GM19043 (cell line): Measurements from ENCODE around the gene DDX51.

Source experiments
- ATAC-seq: cut with Tn5 transposase; IDR thresholded peaks from one replicate; pipeline ENCODE4 v1.9.1; 2021; ENCODE audit warnings: low read depth; ENCODE audit not compliant: unreplicated experiment

DDX51 gene, protein sequence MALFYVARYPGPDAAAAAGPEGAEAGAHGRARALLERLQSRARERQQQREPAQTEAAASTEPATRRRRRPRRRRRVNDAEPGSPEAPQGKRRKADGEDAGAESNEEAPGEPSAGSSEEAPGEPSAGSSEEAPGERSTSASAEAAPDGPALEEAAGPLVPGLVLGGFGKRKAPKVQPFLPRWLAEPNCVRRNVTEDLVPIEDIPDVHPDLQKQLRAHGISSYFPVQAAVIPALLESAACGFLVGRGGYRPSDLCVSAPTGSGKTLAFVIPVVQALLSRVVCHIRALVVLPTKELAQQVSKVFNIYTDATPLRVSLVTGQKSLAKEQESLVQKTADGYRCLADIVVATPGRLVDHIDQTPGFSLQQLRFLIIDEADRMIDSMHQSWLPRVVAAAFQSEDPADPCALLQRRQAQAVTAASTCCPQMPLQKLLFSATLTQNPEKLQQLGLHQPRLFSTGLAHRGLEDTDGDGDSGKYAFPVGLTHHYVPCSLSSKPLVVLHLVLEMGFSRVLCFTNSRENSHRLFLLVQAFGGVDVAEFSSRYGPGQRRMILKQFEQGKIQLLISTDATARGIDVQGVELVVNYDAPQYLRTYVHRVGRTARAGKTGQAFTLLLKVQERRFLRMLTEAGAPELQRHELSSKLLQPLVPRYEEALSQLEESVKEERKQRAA

DNA sequence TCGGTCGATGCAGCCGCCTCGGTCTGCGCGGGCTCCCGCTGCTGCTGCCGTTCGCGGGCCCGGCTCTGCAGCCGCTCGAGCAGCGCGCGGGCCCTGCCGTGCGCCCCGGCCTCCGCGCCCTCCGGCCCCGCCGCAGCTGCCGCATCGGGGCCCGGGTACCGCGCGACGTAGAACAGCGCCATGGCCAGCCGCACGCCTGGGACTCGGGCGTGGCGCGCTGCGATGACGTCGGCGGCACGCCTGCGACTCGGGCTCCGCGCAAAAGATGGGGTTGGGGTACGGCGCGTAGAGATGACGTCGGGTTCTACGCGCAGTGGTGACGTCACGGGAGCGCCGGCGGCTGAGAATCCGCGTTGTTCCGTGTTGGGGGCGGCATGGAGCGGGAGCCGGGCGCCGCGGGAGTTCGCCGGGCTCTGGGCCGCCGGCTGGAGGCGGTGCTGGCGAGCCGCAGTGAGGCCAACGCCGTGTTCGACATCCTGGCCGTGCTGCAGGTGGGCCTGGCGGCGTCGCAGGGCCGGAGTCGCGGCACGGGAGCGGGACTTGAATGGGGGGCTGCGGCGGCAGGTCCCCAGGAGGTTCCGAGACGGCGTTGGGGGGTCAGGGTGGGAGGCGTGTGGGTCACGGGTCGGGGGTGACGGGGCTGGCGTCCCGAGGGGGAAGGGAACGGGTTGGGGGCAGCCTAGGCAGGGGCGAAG is at the start of gene DDX51, which contains the start of gene NOC4L:
TSS of gene DDX51 (minus strand) at position 205 of the 695 bp plus-strand sequence. CDS start at position 182, 23 bp downstream.
TSS of gene NOC4L (plus strand) at position 343 of the 695 bp plus-strand sequence. CDS start at position 375, 32 bp downstream.
- peak; percentile 87 for ATAC-seq

GRCh38 chr12:132191715-132192553 is 47.8 kb upstream of the DDX51 start:
- no peak for ATAC-seq

DNA sequence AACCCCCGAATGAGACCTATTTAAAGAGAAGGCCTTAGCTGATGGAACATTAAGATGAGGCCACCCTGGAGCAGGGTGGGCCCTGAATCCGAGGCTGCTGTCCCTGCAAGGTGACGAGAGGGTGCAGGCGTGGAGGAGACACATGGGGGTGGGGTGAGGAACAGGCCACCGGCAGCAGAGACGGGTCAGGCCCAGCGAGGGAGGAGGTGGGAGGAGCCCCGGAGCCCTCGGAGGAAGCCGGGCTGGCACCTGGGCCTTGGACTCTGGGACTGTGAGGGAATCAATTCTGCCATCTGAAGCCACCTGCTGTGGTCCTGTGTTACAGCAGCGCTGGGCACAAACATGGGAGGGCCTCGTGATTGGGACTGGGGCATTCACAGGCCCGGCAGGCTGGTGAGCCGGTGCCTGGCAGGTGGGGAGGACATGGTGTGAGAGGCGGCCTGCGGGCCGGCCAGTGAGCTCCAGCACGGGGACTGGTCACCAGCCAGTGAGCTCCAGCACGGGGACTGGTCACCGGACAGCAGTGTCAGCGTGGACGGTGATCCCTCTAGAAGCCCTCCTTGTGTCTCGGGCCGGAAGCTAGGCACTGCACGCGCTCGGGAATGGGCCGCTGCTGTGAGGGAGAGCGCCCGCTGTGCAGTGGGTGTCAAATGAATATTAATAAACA is 46.8 kb upstream of the DDX51 start:
- no peak for ATAC-seq

- ATAC-seq = peak; percentile 19
These were observed 46.1 kb upstream of the DDX51 start for GRCh38 chr12:132190012-132190755.

DNA sequence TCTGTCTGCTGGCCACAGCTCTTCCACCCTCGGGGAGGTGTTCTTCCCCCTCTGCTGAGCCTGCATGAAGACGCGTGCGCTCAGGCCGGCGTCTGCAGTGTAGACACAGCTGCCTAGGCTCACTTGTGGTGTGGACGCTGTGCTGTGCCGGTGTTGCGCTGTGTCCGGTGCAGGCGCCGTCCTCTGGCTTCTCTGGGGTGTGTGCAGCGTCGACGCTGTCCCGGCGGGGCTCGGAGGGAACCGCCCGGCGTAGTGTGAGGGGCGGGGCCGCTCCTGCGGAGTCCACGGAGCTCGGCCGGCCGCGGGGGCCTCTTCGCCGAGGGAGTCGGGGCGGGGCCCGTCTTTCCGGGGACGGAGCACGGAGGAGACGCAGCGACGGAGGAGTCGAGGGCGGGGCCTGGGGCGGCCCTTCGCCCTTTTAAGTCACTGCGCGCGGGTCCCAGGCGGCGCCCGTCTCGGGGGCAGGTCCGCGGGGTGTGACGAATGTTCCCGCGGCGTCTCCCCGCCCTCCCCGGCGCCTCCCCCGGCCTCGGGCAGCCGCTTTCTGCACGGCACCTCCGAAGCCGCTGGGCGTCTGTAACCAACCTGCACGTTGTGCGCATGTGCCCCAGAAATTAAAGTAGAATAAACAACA is 45.4 kb upstream of the DDX51 start:
- peak; percentile 93 for ATAC-seq

DNA sequence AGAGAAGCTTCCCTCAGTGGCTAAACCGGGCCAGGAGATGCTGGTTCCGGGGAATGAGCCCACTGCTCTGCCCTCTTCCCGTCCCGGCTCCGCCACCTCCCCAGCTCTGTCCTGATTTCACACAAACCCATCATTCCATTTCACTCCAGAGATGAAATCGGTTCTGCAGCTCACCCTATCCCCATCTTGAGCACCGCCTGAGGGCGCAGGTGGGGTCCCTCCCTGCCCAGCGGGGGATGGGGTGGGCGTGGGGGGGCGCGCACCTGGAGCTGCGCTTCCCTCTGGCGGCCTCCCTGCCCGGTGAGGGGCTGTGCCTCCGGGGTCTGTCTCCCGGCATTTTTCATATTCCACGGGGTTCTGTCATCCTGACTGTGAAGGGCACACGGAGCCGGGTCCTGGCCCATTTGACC is 44.8 kb upstream of the DDX51 start:
- ATAC-seq = no peak

DNA sequence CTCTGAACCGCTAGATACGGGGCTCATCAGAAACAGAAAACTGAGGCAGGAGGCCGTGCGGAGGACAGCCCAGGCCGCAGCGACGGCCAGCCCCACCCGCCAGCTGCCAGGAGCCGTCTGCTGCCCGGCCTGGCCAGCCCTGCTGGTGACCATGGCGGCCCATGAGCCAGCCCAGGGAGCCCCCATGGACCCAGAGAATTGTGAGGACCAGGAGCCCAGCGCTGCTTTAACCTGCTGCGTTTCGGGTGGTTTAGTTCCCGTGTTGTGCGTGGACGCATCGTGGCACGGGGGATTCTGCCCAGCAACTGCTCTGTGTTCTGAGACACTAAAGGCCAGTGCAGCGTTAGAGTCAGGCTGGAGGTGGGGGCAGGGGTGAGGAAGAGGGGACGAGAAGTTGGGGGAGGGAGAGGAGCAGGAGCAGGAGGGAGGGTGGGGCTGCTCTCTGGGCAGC is 44.4 kb upstream of the DDX51 start:
- no peak for ATAC-seq

DNA sequence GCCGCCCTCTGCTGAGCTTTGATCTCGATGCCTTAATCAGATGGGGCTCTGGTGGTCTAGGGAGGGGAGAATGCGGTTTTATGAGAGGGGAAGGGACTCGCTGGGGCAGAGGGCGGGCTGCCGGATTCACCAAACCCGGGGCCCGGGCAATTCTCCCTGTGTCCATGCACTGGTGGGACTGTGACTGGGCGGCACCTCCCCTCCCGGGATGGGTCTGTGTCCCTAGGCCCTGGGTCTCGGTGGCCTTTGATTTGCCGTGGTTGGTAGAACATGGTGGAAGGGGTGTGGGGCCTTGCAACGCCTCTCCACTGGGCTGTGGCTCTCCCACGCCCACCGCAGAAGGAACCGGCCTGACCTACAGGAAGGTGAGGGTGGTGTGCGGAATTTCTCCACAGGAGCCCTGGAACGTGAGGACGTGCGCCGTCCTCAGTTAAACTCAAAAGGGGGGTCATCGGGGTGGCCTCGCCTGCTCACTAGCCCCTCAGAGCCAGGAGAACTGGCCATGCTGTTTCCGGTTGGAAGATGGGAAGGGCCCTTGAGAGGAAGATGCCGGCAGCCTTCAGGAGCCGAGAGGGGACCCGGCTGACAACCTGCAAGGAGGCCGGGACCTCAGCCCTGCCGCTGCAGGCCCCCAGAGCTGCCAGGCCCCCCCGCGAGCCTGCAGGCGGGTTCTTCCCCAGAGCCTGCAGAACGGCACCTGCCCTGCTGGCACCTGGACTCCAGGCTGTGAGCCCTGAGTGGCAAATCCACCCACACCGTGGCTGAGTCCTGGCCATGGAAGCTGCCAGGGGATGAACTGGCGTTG is 43.7 kb upstream of the DDX51 start:
- ATAC-seq = no peak

DNA sequence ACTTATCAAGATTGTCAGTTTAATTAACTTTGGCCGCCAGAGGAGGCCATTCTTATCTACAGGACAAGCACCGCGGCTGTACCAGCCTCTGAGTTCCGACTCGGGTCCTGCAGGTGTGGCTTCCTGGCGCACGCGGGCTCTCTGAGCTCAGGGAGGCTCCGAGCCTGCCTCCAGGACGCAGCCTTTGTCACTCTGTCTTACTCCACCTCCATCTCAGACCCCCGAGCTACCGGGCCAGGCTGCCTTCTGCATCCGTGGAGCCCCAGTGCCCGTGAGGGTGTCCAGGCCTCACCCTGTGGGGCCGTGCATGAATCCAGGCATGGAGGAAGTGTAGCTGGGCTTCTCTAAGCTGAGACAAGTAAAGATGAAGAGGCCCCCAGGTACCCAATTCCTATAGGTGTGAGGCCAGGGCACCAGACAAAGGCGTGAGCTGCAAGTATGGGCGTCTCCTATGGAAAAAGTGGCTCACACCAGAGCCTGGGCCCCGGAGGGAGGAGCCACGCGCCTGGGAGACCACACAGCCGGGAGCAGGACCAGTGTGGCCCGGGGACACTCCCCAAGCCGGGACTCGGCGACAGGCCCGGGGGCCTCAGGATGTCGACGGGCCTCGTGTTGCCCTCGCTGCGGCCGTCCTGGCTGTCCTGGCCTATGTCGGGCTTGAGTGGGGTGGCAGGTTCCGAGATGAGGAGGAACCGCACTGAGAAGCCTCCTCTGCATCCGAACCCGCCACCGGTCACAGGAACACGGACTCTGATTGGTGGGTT is 42.9 kb upstream of the DDX51 start:
- no peak for ATAC-seq

DNA sequence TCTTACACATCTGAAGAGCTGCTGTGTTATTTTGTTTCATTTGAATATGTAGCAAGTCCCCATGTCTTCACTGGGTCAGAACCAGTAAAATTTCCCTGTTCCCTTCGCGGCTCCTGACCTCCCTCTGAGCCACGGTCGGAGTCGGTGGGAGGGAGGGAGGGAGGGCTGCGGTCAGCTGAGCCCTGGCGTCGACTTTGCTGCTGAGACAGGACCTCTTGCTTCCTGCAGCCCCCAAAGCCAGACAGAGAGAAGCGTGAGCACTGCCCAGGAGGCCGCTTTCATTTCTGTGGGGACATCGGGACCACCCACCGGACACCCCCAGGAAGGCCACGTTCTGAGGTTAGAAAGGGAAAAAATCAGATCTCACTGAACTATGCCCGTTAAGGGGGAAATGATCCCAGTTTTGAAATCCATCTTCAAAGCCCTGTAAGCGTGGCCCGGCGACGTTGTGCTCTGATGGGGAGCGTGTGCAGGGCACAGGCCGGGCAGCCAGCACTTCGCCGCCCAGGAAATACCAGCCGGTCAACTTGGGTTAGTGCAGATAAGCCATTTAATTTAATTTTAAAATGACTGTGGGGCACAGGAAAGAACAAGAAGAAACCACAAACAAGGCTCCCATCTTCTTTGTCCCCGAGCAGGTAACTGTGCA is 42.2 kb upstream of the DDX51 start:
- no peak for ATAC-seq

DNA sequence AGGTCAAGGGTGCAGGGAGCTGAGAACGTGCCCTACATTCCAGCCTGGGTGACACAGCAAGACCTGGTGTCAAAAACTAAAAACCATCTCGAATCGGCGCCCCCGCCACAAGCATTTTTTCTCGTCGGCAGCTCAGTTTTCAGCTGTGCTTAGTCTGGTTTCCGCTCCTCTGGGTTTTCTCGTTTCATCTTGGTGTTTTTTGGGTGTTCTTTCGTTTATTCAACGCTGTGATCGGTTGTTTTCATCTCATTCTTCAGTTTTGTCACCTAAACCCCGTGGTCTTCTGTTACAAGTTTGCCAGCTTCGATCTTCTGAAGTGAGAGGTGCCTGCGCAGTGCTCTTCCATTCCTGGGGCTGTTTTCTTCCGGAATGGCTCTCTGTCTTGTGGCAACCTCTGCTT is 41.6 kb upstream of the DDX51 start:
- ATAC-seq = no peak

- ATAC-seq = no peak
These were observed 38.7 kb upstream of the DDX51 start for GRCh38 chr12:132182711-132183365.

DNA sequence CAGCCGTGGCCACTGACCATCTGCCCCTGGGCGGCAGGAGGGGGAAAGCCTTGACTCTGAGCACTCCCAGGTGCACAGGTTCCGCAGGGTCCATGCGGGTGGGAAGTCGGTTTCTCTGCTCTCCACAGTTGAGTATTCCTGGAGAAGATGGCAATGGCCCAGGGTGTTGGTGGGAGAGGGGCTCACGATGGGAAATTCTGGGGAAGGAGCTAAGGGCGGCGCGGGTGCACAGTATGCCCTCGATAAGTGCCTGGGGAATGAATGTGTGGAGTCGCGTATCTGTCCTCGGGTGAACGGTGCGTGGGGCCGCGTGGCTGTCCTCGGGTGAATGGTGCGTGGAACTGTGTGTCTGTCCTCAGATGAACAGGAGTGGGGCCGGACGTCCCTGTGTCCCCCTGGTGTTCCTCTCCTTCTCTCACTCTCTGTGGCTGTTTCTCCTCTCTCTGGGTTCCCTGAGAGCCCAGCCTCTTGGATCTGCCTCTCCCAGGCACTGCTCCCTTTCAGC is 38.1 kb upstream of the DDX51 start:
- ATAC-seq = no peak

DNA sequence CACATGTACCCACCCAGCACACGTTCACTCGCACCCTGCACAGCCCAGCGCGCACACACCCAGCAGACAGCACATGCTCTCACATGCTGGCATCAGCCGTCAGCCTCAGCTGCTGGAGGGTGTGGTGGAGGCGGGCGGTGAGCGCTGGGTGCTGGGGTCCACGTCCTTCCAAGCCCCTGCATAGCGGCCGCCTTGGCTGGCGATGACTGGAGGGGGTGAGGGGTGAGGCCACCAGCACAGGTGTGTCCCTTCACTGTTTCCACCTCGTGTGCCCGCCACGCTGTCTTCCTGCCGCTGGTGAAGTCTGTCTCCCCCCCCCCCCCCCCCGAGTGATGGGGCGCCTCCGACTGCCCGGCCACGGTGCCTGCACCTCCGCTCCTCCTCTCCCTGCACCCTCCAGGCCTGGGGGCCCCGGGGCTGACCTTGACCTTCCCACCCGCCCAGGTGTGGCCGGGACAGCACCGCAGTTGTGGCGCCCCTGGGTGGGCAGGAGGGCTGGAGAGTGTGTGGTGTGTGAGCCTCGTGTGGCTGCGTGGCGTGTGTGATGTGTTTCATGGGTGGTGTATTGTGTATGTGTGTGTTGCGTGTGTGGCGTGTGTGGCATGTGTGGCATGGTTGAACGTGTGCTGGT is 37.6 kb upstream of the DDX51 start:
- ATAC-seq = no peak
